Measurements from ENCODE around the gene PAMR1. TPM values are rescaled to one million over a fixed set of nuclear protein-coding genes. Genes with fewer than 3 reads are reported as not detected.

The PAMR1 gene
- total and polyA plus RNA-seq, 7 donors = 0.16 to 1.9 (median 0.72) TPM

DNA sequence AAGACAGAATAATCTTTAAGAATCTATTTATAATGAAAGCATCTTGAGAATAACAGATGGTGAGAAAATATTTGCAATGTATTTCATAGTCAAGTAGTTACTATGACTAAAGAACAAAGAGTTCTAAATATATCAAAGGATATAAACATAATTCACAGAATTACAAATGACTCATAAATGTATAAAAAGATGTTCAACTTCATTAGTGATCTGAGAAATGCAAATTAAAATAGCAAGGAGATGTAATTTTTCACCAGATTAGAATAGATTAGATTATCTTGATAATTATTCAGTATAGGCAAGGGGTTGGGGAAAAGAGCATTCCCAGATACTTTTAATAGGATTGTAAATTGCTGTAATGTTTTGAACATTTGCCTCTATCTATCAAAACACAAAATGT is 30.1 kb upstream of the PAMR1 start:
- DNase-seq (no peak), ATAC-seq (no peak)
- no peaks in the 10 kb centered on the region for H3K4me1 ChIP-seq
- intact Hi-C loops (cut with DNase I) = no loop called here
- no peak overlapping the region for H3K27ac ChIP-seq
- no peak overlapping the region for H3K4me3 ChIP-seq
- peaks cover 0 to under 1% (median 0%) of the 10 kb centered on the region in 3 donors for H3K27me3 ChIP-seq (ENCODE audit: insufficient read depth in 3 of 3, low read length in 2 of 3)
- H3K9me3 ChIP-seq = no peaks in the 10 kb centered on the region
- no peaks in the 10 kb centered on the region for H3K36me3 ChIP-seq (ENCODE audit: insufficient read depth in 1 of 2, low read depth in 1 of 2)
- TF ChIP-seq, protein P1, sequence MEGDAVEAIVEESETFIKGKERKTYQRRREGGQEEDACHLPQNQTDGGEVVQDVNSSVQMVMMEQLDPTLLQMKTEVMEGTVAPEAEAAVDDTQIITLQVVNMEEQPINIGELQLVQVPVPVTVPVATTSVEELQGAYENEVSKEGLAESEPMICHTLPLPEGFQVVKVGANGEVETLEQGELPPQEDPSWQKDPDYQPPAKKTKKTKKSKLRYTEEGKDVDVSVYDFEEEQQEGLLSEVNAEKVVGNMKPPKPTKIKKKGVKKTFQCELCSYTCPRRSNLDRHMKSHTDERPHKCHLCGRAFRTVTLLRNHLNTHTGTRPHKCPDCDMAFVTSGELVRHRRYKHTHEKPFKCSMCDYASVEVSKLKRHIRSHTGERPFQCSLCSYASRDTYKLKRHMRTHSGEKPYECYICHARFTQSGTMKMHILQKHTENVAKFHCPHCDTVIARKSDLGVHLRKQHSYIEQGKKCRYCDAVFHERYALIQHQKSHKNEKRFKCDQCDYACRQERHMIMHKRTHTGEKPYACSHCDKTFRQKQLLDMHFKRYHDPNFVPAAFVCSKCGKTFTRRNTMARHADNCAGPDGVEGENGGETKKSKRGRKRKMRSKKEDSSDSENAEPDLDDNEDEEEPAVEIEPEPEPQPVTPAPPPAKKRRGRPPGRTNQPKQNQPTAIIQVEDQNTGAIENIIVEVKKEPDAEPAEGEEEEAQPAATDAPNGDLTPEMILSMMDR (IDR thresholded peaks at IDR 0.05) = no peak

DNA sequence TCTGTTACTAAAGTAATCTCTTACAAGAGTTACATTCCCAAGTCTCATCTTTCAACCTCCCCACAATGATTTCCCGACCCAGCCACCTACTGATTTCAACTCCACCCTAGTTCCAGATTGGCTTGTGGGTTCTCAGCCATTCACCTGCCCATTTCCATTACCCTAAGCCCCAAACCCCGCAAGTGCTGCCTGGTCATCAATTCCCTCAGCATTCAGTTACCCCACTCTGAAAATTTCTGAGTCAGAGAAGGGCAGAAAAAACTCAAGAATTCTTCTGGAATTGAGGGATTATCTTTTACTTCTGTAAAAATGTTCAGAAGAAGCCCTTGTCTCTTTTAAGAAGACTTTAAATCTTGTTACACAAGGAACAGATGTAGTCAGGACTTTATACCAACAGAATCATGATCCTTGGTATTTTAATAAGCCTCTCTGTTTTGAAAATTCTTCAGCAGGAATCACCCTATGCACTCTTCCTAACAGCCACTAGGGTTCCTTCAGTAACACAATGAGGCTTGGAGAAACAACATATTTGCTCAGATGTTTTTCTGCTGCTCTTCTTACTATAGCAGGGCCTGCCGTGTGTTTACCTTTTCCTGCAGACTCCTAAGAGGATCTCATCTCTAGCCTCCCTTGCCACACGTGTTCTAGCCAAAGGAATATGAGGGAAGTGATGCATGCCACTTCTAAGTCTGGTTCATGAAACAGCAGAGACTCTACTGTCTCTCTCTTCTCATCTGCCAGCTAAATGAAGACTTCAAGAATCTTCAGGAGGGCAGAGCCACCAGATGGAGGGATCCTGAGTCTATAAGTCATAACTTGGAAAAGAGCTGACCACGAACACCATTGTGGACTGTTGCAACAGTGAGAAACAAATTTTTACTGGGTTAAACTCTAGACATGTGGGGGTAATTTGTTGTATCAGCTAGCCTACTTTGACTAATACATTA is 29.3 kb upstream of the PAMR1 start:
- ATAC-seq = no peak
- 45 to 61% (median 52%) methylated on average over 5 of the region's 5 CpGs for WGBS, 3 donors
- H3K4me1 ChIP-seq = no peaks in the 10 kb centered on the region
- intact Hi-C loops (cut with DNase I) = no loop called here
- TF ChIP-seq, protein P1 (IDR thresholded peaks at IDR 0.05) = no peak
- H3K9me3 ChIP-seq = no peaks in the 10 kb centered on the region
- no peak overlapping the region for H3K4me3 ChIP-seq
- H3K27ac ChIP-seq = no peak overlapping the region
- H3K27me3 ChIP-seq (ENCODE audit: insufficient read depth in 3 of 3, low read length in 2 of 3) = no peaks in the 10 kb centered on the region
- DNase-seq = no peak
- H3K36me3 ChIP-seq (ENCODE audit: insufficient read depth in 1 of 2, low read depth in 1 of 2) = no peaks in the 10 kb centered on the region

DNA sequence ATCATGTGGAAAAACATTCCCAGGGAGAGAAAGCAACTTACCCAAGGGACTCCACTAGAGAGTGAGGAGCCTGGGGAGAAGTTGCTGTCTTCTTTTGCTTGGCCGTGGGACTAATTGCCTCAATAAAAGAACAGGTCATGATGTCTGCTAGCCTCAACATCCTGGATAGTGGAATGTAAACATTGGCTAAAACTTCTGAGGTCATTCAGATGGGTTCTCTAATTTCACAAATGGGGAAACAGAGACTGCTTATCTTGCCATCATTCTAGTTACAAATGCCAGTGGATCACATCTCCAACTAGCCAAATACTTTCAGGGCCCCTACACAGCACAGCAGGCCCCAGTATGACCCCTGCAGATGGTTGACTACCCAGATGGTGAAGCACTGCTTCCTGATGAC is 28.4 kb upstream of the PAMR1 start:
- no peak overlapping the region for H3K4me3 ChIP-seq
- TF ChIP-seq, protein P1 (IDR thresholded peaks at IDR 0.05) = no peak
- H3K4me1 ChIP-seq = no peaks in the 10 kb centered on the region
- ATAC-seq = no peak
- intact Hi-C loops (cut with DNase I) = no loop called here
- no peaks in the 10 kb centered on the region for H3K9me3 ChIP-seq
- no peaks in the 10 kb centered on the region for H3K36me3 ChIP-seq (ENCODE audit: insufficient read depth in 1 of 2, low read depth in 1 of 2)
- no peak overlapping the region for H3K27ac ChIP-seq
- no peaks in the 10 kb centered on the region for H3K27me3 ChIP-seq (ENCODE audit: insufficient read depth in 3 of 3, low read length in 2 of 3)
- no peak for DNase-seq
- 53 to 69% (median 58%) methylated on average over 1 of the region's 1 CpG for WGBS, 3 donors

DNA sequence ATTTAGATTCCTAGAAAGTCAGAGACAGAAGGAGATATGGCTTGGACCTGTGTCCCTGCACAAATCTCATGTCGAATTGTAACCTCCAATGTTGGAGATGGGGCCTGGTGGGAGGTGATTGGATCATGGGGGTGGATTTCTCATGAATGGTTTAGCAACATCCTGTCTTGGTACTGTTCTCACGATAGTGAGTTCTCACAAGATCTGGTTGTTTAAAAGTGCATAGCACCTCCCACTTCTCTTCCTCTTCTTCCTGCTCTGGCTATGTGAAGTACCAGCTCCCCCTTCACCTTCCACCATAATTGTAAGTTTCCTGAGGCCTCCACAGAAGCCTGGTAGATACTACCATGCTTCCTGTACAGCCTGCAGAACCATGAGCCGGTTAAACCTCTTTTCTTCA is 27.6 kb upstream of the PAMR1 start:
- no peak for DNase-seq
- no peaks in the 10 kb centered on the region for H3K36me3 ChIP-seq (ENCODE audit: insufficient read depth in 1 of 2, low read depth in 1 of 2)
- H3K27me3 ChIP-seq (ENCODE audit: insufficient read depth in 3 of 3, low read length in 2 of 3) = no peaks in the 10 kb centered on the region
- H3K4me1 ChIP-seq = no peaks in the 10 kb centered on the region
- intact Hi-C loops (cut with DNase I) = no loop called here
- TF ChIP-seq, protein P1 (IDR thresholded peaks at IDR 0.05) = no peak
- WGBS, 3 donors = 74 to 89% (median 79%) methylated on average over 3 of the region's 3 CpGs
- H3K4me3 ChIP-seq = no peak overlapping the region
- H3K9me3 ChIP-seq = no peaks in the 10 kb centered on the region
- ATAC-seq = no peak
- no peak overlapping the region for H3K27ac ChIP-seq

Measured in psoas muscle (tissue), 8 donors.